K562 (cell line): ENCODE data around the gene PSMD8. TPM values are rescaled to one million over a fixed set of nuclear protein-coding genes. Genes with fewer than 3 reads are reported as not detected.

Source experiments
- CBX2 ChIP-seq: fragments of 200-600 bp; sonication (generic); IDR thresholded peaks from one replicate; pipeline ENCODE4 v1.6.1; 2012; ENCODE audit warnings: mild to moderate bottlenecking, low read length, inconsistent platforms; ENCODE audit not compliant: insufficient read depth, poor library complexity, severe bottlenecking
- CHCHD3 ChIP-seq: fragments of 250-450 bp; sonication (Bioruptor Pico); IDR thresholded peaks from 2 replicates; pipeline ENCODE4 v2.1.2; 2022; ENCODE audit warnings: mild to moderate bottlenecking
- EP300 ChIP-seq: IDR thresholded peaks from 2 replicates; pipeline ENCODE4 v1.6.1; 2012; ENCODE audit warnings: low read length, improper control_type of control experiment
- EP400 ChIP-seq: fragments of 450-650 bp; IDR thresholded peaks from 2 replicates; pipeline ENCODE4 v1.6.1; 2017; ENCODE audit warnings: antibody characterized with exemption, mild to moderate bottlenecking, moderate library complexity
- L3MBTL2 ChIP-seq: fragments of 450-650 bp; IDR thresholded peaks from 2 replicates; pipeline ENCODE4 v1.6.1; 2016; ENCODE audit warnings: mild to moderate bottlenecking, moderate library complexity
- NFE2 ChIP-seq: IDR thresholded peaks from 2 replicates; pipeline ENCODE4 v1.6.1; 2014; ENCODE audit warnings: antibody characterized with exemption, low read depth
- NKRF ChIP-seq: fragments of 450-650 bp; IDR thresholded peaks from 2 replicates; pipeline ENCODE4 v1.6.1; 2016; ENCODE audit warnings: borderline replicate concordance
- PHF21A ChIP-seq: fragments of 450-650 bp; IDR thresholded peaks from 2 replicates; pipeline ENCODE4 v1.6.1; 2017; ENCODE audit warnings: low read depth, borderline replicate concordance
- SIN3A ChIP-seq, 2 experiments: fragments of 150-350 bp in 1 of 2; IDR thresholded peaks; 2 replicates each; pipeline ENCODE4 v1.6.1; 2011 to 2016; ENCODE audit warnings: borderline replicate concordance in 2 of 2, low read depth in 2 of 2, low read length in 2 of 2, mild to moderate bottlenecking in 2 of 2, moderate library complexity in 2 of 2; ENCODE audit not compliant: control insufficient read depth in 1 of 2
- SNRNP70 ChIP-seq: fragments of 200-400 bp; formaldehyde crosslinking; optimal IDR thresholded peaks from 2 replicates; pipeline ENCODE3; 2017; ENCODE audit warnings: low read depth, low read length
- TRIM24 ChIP-seq, 2 experiments: fragments of 450-650 bp; IDR thresholded peaks; 2 replicates each; pipeline ENCODE4 v1.6.1; 2016
- USF1 ChIP-seq: sonication (generic); formaldehyde crosslinking; IDR thresholded peaks from 2 replicates; pipeline ENCODE4 v1.9.0; 2022; ENCODE audit warnings: mild to moderate bottlenecking, missing genetic modification reagents
- ZNF318 ChIP-seq, 2 experiments: fragments of 450-650 bp; IDR thresholded peaks; 2 replicates each; pipeline ENCODE4 v1.6.1; 2016; ENCODE audit warnings: mild to moderate bottlenecking in 2 of 2, borderline replicate concordance in 1 of 2, low read depth in 1 of 2, moderate library complexity in 1 of 2
- polyA plus RNA-seq, 8 experiments: library from polyadenylated mRNA; depleted of rRNA in 4 of 8; stranded (reverse) in 5 of 8; unstranded in 3 of 8; fragments of >200 nt; fragmentation: Nextera tagmentation in 2 of 8; fragmentation: Illumina TruSeq in 1 of 8; extraction: Ambion mirVana in 2 of 8; extraction: Trizol in 1 of 8; gene quantifications; 2 replicates each; pipeline versions ENCODE4 v1.2.1 to v1.2.3, GENCODE V29; 2011 to 2014; ENCODE audit warnings: inconsistent platforms in 1 of 8, missing spikeins in 1 of 8
- total RNA-seq, 7 experiments: library from RNA; depleted of rRNA in 6 of 7; stranded (reverse); fragments of >200 nt in 6 of 7; fragmentation: Illumina TruSeq in 2 of 7; extraction: Trizol in 2 of 7; gene quantifications; 2 replicates each; pipeline versions ENCODE4 v1.2.1 to v1.2.3, GENCODE V29; 2011 to 2021; ENCODE audit warnings: low replicate concordance in 1 of 7
- TF ChIP-seq, protein P1 (sequence below): IDR thresholded peaks from 2 replicates; pipeline ENCODE4 v1.6.1; 2016; ENCODE audit warnings: missing genetic modification characterization, missing compliant biosample characterization

The PSMD8 gene
- total and polyA plus RNA-seq, 9 of the 15 experiments (the other 6 are each of a cell fraction or from before 2014, with no cell fraction given), result 130 to 583 (median 315) TPM

GRCh38 chr19:38370299-38370698 lies 4.1 kb upstream of the PSMD8 start (continued):
- TF ChIP-seq PHF21A, result no peak
- TF ChIP-seq NFE2, result 0 out of 2 replicates have a peak, but pooled peaks have one; percentile 2
- TF ChIP-seq SIN3A (IDR thresholded peaks at IDR 0.05; ENCODE audit: borderline replicate concordance in 2 of 2, control insufficient read depth in 1 of 2, low read depth in 2 of 2, low read length in 2 of 2), result peak; percentile 42 to 48; a peak in 2 of 4 replicates
- TF ChIP-seq L3MBTL2, result no peak
- no peak for TF ChIP-seq CBX2
- TF ChIP-seq CHCHD3 (CRISPR knock-in tag), result no peak
- peak; percentile 9; the same call in 1 of the 2 replicates for TF ChIP-seq EP300
- TF ChIP-seq, protein P1, sequence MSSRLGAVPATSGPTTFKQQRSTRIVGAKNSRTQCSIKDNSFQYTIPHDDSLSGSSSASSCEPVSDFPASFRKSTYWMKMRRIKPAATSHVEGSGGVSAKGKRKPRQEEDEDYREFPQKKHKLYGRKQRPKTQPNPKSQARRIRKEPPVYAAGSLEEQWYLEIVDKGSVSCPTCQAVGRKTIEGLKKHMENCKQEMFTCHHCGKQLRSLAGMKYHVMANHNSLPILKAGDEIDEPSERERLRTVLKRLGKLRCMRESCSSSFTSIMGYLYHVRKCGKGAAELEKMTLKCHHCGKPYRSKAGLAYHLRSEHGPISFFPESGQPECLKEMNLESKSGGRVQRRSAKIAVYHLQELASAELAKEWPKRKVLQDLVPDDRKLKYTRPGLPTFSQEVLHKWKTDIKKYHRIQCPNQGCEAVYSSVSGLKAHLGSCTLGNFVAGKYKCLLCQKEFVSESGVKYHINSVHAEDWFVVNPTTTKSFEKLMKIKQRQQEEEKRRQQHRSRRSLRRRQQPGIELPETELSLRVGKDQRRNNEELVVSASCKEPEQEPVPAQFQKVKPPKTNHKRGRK (tag), result no peak
- peak; percentile 61; the same call in 1 of the 2 replicates for TF ChIP-seq NKRF
- no peak for TF ChIP-seq USF1 (CRISPR knock-in tag)
- TF ChIP-seq ZNF318 (IDR thresholded peaks at IDR 0.05; ENCODE audit: borderline replicate concordance in 1 of 2, low read depth in 1 of 2), result no peak
- TF ChIP-seq SNRNP70, result no peak
- TF ChIP-seq EP400, result no peak
- TF ChIP-seq TRIM24 (IDR thresholded peaks at IDR 0.05), result peak; percentile 86
